ENCODE results near the gene FAM83D. TPM values are rescaled to one million over a fixed set of nuclear protein-coding genes. Genes with fewer than 3 reads are reported as not detected.

Gene FAM83D
- total RNA-seq, 1 donor from 2014 or later: 0.71 TPM

DNA sequence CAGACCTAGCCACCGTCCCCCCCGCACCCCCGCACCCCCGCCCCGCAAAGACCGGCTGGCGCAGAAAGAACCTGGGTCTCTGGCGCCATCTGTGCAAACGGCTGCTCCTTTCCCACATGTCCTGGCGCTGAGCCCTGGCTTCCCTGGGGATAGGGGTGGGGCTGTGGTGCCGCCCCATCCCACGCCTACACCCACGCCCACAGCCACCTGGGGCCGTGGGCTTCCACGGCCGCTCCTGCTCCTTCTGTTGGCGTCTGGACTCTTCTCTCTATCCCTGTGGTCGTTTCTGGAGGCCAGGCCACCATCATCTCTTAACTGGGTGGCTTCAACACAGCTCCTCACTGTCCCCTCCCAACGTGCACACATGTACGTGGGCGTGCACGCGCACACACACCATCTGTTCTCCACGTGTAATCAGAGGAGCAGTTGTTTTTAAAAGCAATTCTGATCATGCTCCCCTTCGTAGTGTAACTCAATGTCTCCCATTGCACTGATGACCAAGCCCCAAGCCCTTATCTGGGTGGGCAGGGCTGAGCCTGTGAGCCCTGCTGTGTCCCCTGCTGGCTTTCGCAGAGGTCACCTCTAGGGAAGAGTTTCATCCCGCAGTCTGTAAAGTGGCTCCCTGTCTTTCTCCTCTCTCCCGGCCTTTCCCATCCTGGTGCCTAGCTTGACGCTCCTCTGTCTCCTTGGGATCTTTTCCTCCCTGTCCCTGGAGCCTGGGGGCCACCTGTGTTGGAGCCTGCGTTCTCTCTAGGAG lies 31.9 kb upstream of the FAM83D start:
- no peak for DNase-seq (ENCODE audit: low spot score)

DNA sequence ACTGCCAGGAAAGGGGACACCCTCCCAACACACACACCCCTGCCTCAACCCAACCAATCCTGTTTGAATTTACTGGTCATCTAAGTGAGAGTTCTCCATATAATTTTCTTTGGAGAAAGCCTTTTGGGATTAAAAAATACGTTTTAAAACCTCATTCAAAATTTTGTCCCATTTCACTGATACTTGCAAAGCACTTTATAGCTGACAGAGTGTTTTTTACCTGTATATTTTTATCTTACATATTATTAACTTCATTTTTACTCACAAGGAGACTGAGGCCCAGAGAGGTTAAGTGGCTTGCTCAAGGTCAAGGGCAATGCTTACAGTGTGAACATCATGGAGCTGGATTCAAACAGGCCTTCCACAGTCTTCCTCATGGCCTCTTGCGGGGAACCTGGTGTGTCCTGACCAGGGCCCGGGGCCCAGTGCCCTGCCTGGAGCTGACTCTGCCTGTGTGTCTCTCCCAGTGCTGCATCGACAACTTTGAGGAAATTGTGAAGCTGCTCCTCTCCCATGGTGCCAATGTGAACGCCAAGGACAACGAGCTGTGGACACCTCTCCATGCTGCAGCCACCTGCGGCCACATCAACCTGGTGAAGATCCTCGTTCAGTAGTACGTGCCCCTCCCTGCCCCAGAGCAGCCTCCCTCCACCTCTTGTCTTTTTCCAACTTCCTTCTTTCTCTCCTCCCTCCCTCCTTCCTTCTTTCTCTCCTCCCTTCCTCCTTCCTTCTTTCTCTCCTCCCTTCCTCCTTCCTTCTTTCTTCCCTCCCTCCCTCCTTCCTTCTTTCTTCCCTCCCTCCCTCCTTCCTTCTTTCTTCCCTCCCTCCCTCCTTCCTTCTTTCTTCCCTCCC lies 30.9 kb upstream of the FAM83D start:
- no peak for DNase-seq (ENCODE audit: low spot score)

DNA sequence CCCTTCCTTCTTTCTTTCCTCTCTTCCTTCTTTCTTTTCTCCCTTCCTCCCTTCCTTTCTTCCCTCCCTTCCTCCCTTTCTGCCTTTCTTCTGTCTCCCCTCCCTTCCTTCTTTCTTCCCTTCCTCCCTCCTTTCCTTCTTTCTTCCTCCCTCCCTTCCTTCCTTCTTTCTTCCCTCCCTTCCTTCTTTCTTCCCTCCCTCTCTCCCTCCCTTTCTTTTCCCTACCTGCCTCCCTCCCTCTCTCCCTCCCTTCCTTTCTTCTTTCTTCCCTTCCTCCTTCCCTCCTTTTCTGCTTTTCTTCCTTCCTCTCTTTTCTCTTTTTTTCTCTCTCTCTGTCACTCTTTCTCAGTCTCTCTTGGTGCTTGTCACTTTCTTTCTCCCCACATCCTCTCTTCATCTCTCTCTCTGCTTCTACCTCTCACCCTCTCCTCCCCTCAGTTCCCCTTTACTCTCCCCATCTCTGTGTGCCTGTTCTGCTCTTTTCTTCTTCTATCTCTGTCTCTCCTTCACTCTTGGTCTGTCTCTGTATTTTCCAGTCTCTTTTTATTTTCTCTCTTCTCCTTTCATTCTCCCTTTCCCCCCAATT lies 30.1 kb upstream of the FAM83D start:
- DNase-seq (ENCODE audit: low spot score): no peak

- no peak for DNase-seq (ENCODE audit: low spot score)
These were observed 28.9 kb upstream of the FAM83D start for GRCh38 chr20:38897267-38897666.

DNA sequence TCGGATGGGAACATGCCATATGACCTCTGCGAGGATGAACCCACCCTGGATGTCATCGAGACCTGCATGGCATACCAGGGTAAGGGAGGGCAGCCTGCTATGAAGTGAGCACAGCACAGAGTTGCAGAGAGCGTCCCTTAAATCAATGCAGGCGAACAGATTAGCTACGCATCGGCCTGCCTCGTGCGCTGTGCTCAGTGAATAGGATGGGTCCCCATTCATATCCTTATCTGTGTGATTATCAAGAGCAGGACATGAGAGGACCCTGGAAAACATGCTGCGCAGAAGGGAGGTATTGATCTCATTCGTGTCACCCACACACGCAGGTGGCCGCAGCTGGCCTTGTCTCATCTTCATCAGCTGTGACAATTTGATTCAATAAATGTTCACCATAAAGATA lies 25.6 kb upstream of the FAM83D start:
- no peak for DNase-seq (ENCODE audit: low spot score)

DNA sequence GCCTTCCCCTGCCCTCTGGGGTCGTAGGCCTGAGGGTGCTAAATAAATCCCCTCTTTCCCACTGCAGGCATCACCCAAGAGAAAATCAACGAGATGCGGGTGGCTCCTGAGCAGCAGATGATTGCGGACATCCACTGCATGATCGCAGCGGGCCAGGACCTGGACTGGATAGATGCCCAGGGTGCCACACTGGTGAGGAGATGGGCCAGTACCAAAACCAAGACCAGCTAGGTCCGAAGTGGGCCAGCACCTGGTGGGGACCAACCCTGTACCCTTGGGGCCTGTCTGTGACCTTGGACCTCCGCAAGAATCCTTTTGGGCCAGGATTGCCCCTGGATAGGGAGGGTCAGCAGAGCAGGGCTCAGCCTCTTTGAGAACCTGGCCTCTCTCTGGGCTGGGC lies 23.6 kb upstream of the FAM83D start:
- DNase-seq (ENCODE audit: low spot score): no peak

DNA sequence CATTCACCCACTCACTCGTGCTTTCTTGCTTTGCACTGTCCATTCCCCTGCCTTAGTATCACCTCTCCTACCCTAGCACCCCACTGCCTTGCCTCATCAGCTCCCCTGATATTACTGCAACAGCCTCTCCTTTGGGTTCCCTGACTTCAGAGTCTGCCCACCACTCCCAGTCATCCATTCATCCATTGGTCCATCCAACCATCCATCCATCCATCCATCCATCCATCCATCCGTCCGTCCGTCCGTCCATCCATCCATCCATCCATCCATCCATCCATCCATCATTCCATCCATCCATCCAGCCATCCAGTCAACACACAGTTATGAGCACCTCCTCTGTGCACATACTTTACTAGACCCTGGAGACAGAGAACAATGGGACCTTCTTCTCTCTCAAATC lies 22.9 kb upstream of the FAM83D start:
- DNase-seq (ENCODE audit: low spot score): no peak

GRCh38 chr20:38905375-38905774 lies 20.8 kb upstream of the FAM83D start:
- DNase-seq (ENCODE audit: low spot score): no peak

GRCh38 chr20:38907918-38908677 lies 18.1 kb upstream of the FAM83D start:
- DNase-seq (ENCODE audit: low spot score): no peak

DNA sequence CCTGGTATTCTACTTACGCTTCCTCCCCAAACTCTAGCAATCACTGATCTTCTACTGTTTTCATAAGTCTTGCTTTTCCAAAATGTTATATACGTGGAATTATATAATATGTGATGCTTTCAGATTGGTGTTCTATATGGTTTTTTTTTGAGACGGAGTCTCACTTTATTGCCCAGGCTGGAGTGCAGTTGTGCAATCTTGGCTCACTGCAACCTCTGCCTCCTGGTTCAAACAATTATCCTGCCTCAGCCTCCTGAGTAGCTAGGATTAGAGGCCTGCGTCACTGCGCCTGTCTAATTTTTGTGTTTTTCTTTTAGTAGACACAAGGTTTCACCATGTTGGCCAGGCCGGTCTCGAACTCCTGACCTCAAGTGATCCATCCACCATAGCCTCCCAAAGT lies 10.9 kb upstream of the FAM83D start:
- DNase-seq (ENCODE audit: low spot score): no peak

DNA sequence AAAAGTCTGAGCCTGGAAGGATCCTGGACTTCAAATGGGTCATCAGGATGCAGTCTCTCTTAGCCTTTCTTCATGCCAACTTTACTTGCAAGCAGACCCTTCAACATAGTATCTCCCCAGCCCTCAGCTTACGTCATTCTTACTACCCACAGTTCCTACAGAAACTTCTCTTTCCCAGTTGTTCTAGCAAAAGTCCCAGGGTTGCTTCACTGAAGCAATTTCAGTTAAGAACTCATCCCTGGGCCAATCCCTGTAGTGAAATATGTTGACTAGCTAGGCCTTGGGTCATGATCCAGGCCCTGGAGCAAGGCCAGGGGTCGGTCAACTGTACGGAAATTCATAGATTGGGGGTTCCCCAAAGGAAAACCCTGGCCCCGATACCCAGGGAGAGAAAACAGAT lies 8.6 kb upstream of the FAM83D start:
- no peak for DNase-seq (ENCODE audit: low spot score)

- DNase-seq (ENCODE audit: low spot score): no peak
These were observed 8.0 kb upstream of the FAM83D start for GRCh38 chr20:38918172-38918571.

GRCh38 chr20:38919683-38920082 lies 6.5 kb upstream of the FAM83D start:
- DNase-seq (ENCODE audit: low spot score): no peak

GRCh38 chr20:38920411-38920810 lies 5.8 kb upstream of the FAM83D start:
- no peak for DNase-seq (ENCODE audit: low spot score)

- no peak for DNase-seq (ENCODE audit: low spot score)
These were observed 5.4 kb upstream of the FAM83D start for GRCh38 chr20:38920851-38921250.

- no peak for DNase-seq (ENCODE audit: low spot score)
These were observed 1.5 kb upstream of the FAM83D start for GRCh38 chr20:38924718-38925117.

GRCh38 chr20:38926934-38927616 lies 858 bp downstream of the FAM83D start:
- no peak for DNase-seq (ENCODE audit: low spot score)

- DNase-seq (ENCODE audit: low spot score): no peak
These were observed 1.8 kb downstream of the FAM83D start for GRCh38 chr20:38927902-38928578.

GRCh38 chr20:38930242-38930569 lies 4.0 kb downstream of the FAM83D start:
- peak; percentile 1 for DNase-seq (ENCODE audit: low spot score)

DNA sequence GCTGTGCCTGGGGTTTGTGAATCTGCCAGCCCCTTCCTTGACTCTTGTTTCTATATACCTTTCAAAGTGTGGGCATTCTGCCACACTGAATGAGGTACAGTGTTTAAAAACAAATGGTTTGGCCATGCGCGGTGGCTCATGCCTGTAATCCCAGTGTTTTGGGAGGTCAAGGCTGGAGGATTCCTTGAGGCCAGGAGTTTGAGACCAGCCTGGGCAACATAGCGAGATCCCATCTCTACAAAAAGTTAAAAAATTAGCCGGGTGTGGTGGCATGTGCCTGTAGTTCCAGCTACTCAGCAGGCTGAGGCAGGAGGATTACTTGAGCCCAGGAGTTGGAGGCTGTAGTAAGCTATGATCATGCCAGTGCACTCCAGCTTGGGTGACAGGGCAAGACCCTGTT lies 5.8 kb downstream of the FAM83D start:
- DNase-seq (ENCODE audit: low spot score): peak; percentile 33

Measured in mesenteric fat pad (tissue), 1 donor.